ENCODE data around the gene VAC14. TPM values are rescaled to one million over a fixed set of nuclear protein-coding genes. Genes with fewer than 3 reads are reported as not detected.

Gene VAC14
- total RNA-seq, 4 donors from 2014 or later, result 43.4 to 69.4 (median 63.1) TPM

DNA sequence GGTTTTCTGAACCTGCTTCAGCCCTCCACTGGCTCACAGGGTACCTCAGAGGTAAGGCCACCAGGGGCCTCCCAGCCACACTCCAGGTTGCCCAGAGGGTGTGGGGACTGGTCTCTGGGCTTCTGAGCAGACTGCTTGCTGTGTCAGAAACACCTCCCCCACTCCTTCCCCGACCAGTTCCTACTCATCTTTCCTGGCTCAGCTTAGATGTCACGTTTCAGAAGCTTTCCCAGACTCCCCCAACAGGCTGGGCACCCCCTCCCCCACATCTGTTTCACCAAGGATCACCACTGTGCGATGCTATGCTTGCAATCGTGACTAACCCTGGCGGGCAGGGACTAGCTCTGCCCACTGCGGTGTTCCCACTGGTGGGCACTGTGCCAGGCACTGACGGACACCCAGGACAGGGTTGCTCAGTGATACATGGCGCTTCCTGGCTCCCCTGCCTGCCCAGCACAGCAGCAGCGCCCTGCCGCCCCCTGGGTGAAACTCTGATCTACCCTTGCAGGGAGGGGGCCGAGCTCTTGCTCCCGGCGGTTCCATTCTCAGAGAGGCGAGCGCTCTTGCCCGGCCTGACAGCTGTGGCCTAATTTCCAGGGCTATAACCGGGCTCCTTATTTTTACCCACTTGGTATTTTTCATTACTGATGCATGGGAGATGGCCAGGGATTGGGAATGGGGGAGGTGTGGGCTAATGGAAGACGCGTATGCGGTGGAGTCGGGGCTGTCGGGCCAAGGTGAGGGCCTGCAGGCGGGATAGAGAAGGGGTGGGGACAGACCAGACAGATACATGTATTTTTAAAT is 85.7 kb downstream of the VAC14 start:
- no peak overlapping the region for H3K4me3 ChIP-seq (replicated peaks in 1 of 3)
- WGBS, 2 donors, result 27 to 41% methylated on average over 21 to 22 of the region's 23 CpGs
- TF ChIP-seq, protein P1, sequence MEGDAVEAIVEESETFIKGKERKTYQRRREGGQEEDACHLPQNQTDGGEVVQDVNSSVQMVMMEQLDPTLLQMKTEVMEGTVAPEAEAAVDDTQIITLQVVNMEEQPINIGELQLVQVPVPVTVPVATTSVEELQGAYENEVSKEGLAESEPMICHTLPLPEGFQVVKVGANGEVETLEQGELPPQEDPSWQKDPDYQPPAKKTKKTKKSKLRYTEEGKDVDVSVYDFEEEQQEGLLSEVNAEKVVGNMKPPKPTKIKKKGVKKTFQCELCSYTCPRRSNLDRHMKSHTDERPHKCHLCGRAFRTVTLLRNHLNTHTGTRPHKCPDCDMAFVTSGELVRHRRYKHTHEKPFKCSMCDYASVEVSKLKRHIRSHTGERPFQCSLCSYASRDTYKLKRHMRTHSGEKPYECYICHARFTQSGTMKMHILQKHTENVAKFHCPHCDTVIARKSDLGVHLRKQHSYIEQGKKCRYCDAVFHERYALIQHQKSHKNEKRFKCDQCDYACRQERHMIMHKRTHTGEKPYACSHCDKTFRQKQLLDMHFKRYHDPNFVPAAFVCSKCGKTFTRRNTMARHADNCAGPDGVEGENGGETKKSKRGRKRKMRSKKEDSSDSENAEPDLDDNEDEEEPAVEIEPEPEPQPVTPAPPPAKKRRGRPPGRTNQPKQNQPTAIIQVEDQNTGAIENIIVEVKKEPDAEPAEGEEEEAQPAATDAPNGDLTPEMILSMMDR (IDR thresholded peaks at IDR 0.05), result peak in 3 of 6 experiments; percentile 16 to 37 (median 17)
- TF ChIP-seq POLR2A (IDR thresholded peaks at IDR 0.05), result peak in 1 of 2 donors; percentile 20
- peaks cover 25 to 31% of the 10 kb centered on the region in 2 donors for H3K4me1 ChIP-seq
- H3K9me3 ChIP-seq, result no peaks in the 10 kb centered on the region
- H3K27ac ChIP-seq, result peak overlapping the region; percentile 89 to 94 (median 93)
- H3K27me3 ChIP-seq, result no peaks in the 10 kb centered on the region
- H3K36me3 ChIP-seq, result peaks cover 0 to 3% of the 10 kb centered on the region in 2 donors
- intact Hi-C loops (cut with DNase I), result no loop called here
- peak; percentile 98 to 99 for DNase-seq

DNA sequence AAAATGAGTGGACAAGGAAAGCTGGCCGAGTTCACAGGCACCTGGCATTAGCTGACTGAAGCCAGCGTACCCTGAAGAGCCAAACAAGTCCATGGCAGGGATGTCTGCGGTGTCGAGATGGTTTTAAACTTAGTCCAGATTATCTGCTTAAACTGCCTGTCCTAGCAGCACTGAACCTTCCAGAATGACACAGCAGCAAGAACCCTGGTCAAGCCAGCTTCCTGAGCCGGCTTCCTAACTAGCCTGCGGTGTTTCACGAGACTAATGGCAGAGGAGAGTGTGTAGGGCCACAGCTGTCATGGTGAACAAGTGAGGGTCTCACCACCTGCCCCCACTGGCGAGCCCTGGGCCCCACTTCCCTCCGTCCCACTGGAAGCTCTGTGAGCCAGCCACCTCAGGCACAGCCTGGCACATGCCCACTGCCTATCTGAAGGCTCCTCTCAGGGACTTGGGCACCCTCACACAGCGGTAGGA is 86.3 kb downstream of the VAC14 start:
- no peaks in the 10 kb centered on the region for H3K9me3 ChIP-seq
- intact Hi-C loops (cut with DNase I), result no loop called here
- WGBS, 2 donors, result 69 to 83% methylated on average over 9 of the region's 10 CpGs
- H3K27ac ChIP-seq, result peak overlapping the region; percentile 89 to 94 (median 93)
- no peak overlapping the region for H3K4me3 ChIP-seq (replicated peaks in 1 of 3)
- TF ChIP-seq POLR2A (IDR thresholded peaks at IDR 0.05), result no peak
- TF ChIP-seq, protein P1 (IDR thresholded peaks at IDR 0.05), result no peak
- H3K27me3 ChIP-seq, result no peaks in the 10 kb centered on the region
- no peak for DNase-seq
- no peaks in the 10 kb centered on the region for H3K36me3 ChIP-seq
- H3K4me1 ChIP-seq, result peaks cover 25 to 37% of the 10 kb centered on the region in 2 donors

DNA sequence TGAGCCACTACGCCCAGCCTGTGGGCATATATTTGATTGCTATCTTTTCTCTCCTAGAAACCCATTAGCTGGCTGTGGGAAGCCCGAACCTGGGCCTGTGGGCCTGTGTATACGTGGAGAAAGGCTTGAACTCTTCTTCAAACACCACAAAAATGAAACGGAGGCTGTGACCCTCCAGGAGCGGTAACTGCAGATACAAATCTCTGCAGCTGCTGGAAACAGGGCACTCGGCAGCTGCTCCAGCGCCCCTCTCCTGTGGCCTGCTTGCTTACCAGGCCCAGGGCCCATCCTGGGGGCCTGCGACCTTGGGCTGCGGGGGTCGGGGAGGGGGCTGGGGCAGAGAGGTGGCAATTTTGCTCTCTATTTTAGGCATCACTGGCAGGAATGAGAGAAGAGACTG is 87.1 kb downstream of the VAC14 start:
- DNase-seq, result no peak
- 88 to 90% methylated on average over 10 of the region's 10 CpGs for WGBS, 2 donors
- no peak overlapping the region for H3K4me3 ChIP-seq (replicated peaks in 1 of 3)
- TF ChIP-seq, protein P1 (IDR thresholded peaks at IDR 0.05), result no peak
- TF ChIP-seq POLR2A (IDR thresholded peaks at IDR 0.05), result no peak
- peaks cover 25 to 37% of the 10 kb centered on the region in 2 donors for H3K4me1 ChIP-seq
- no peak overlapping the region for H3K27ac ChIP-seq
- H3K36me3 ChIP-seq, result no peaks in the 10 kb centered on the region
- no peaks in the 10 kb centered on the region for H3K9me3 ChIP-seq
- intact Hi-C loops (cut with DNase I), result no loop called here
- no peaks in the 10 kb centered on the region for H3K27me3 ChIP-seq

DNA sequence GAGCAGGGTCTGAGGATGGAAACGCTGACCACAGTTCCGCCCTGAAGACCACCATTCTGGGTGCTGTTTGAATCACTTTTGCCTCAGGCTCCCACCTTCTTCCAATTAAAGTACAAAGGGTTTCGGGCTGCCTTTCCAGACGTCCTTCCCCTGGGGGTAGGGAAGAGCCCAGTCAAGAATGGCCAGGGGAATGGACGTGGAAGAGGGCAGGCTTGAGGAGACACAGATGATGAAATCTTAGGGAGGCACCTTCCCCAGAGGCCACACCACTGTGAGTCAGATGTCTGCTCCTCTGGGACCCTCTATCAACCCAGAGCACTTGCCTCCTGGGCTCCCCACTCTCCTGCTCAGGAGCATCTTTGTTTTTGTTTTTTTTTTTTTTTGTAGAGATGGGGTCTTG is 87.6 kb downstream of the VAC14 start:
- no peak for DNase-seq
- WGBS, 2 donors, result 76 to 78% methylated on average over 5 of the region's 5 CpGs
- peaks cover 25 to 37% of the 10 kb centered on the region in 2 donors for H3K4me1 ChIP-seq

More for the DNA sequence above, 87.6 kb downstream of the VAC14 start:
- Histone ChIP-seq H3K27ac (no peak overlapping the region), H3K9me3 (no peaks in the 10 kb centered on the region), H3K36me3 (no peaks in the 10 kb centered on the region), H3K27me3 (no peaks in the 10 kb centered on the region), H3K4me3 (replicated peaks in 1 of 3) (no peak overlapping the region)
- no peak for TF ChIP-seq POLR2A (IDR thresholded peaks at IDR 0.05)
- TF ChIP-seq, protein P1 (IDR thresholded peaks at IDR 0.05), result no peak
- intact Hi-C loops (cut with DNase I), result no loop called here
